ENCODE data around the gene TIMM13.

DNA sequence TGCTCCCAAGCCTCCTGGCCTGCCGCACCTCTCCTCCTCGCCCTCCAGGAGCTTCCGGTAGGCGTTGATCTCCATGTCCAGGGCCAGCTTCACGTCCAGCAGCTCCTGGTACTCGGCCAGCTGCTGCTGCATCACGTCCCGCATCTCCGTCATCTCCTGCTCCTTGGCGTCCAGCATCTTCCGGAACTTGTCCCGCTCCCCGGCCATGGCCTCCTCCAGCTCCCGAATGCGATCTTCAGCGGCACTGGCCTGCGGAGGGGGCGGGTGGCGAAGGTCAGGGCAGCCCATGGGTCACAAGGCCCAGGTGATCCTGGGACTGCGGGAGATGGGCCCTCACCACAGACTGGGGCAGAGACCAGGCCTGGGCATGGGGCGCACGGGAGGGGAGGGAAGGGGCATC, 6.9 kb upstream of the TIMM13 start:
- TF ChIP-seq EZH2 (IDR thresholded peaks at IDR 0.05; ENCODE audit: borderline replicate concordance, low read depth, low read length, severe bottlenecking) = no peak
- TF ChIP-seq, protein P1, sequence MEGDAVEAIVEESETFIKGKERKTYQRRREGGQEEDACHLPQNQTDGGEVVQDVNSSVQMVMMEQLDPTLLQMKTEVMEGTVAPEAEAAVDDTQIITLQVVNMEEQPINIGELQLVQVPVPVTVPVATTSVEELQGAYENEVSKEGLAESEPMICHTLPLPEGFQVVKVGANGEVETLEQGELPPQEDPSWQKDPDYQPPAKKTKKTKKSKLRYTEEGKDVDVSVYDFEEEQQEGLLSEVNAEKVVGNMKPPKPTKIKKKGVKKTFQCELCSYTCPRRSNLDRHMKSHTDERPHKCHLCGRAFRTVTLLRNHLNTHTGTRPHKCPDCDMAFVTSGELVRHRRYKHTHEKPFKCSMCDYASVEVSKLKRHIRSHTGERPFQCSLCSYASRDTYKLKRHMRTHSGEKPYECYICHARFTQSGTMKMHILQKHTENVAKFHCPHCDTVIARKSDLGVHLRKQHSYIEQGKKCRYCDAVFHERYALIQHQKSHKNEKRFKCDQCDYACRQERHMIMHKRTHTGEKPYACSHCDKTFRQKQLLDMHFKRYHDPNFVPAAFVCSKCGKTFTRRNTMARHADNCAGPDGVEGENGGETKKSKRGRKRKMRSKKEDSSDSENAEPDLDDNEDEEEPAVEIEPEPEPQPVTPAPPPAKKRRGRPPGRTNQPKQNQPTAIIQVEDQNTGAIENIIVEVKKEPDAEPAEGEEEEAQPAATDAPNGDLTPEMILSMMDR (IDR thresholded peaks at IDR 0.05; ENCODE audit: borderline replicate concordance, extremely low read depth, low read length, poor library complexity, severe bottlenecking) = no peak
